Type B pancreatic cell (in vitro differentiated cells): ENCODE data around the gene DUT. TPM values are rescaled to one million over a fixed set of nuclear protein-coding genes. Genes with fewer than 3 reads are reported as not detected.

ENCODE experiments used
- DNase-seq: peaks from one replicate; pipeline ENCODE4 v3.0.0; 2021; ENCODE audit warnings: mixed read lengths; ENCODE audit not compliant: unreplicated experiment; ENCODE audit errors: extremely low spot score
- H3K27ac Mint-ChIP-seq: 2 replicates; pipeline ENCODE4 v1.8.0; 2021; ENCODE audit warnings: mild to moderate bottlenecking, mixed read lengths
- H3K27me3 Mint-ChIP-seq: 2 replicates; pipeline ENCODE4 v1.8.0; 2021; ENCODE audit warnings: mixed read lengths
- H3K36me3 Mint-ChIP-seq: 2 replicates; pipeline ENCODE4 v1.8.0; 2021; ENCODE audit warnings: mixed read lengths
- H3K4me1 Mint-ChIP-seq: one replicate; pipeline ENCODE4 v1.8.0; 2021; ENCODE audit warnings: mixed read lengths; ENCODE audit not compliant: unreplicated experiment
- H3K4me3 Mint-ChIP-seq: 2 replicates; pipeline ENCODE4 v1.8.0; 2021; ENCODE audit warnings: mild to moderate bottlenecking, mixed read lengths
- H3K9me3 Mint-ChIP-seq: 2 replicates; pipeline ENCODE4 v1.8.0; 2021; ENCODE audit warnings: mixed read lengths
- total RNA-seq: library from RNA; stranded (reverse); gene quantifications from 2 replicates; pipeline ENCODE4 v1.2.1, GENCODE V29; 2021; ENCODE audit warnings: low replicate concordance
- TF ChIP-seq, protein P1 (sequence below): fragments of 200-600 bp; sonication (generic); conservative IDR thresholded peaks from 2 replicates; pipeline ENCODE4 v1.5.0; 2021; ENCODE audit warnings: antibody characterized with exemption, mild to moderate bottlenecking

The DUT gene
- total RNA-seq, 1 donor from 2014 or later: 96.5 TPM

DNA sequence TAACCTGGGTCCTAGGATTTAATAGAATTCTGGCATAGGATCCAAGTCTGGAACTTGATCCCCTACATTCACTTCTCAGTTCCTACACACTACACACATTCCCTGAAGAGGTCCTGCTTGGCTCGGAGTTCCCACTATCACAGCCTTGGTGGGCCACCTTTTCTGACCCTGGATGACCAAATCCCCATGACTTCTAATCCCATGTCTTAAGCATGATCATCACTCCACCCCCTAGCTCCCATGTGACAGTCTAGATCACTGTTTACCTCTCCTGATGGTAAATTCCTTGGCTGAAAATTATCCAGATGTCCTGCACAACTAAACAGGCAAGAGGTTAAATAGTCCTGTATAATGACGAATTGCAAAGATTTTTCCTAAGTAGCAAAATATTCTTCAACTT is 40.3 kb downstream of the DUT start:
- Mint-ChIP-seq H3K36me3 (no peaks in the 10 kb centered on the region), H3K4me1 (no peaks in the 10 kb centered on the region), H3K9me3 (peaks cover 4% of the 10 kb centered on the region), H3K27me3 (peaks cover 13% of the 10 kb centered on the region), H3K27ac (no peak overlapping the region), H3K4me3 (no peak overlapping the region)
- TF ChIP-seq, protein P1, sequence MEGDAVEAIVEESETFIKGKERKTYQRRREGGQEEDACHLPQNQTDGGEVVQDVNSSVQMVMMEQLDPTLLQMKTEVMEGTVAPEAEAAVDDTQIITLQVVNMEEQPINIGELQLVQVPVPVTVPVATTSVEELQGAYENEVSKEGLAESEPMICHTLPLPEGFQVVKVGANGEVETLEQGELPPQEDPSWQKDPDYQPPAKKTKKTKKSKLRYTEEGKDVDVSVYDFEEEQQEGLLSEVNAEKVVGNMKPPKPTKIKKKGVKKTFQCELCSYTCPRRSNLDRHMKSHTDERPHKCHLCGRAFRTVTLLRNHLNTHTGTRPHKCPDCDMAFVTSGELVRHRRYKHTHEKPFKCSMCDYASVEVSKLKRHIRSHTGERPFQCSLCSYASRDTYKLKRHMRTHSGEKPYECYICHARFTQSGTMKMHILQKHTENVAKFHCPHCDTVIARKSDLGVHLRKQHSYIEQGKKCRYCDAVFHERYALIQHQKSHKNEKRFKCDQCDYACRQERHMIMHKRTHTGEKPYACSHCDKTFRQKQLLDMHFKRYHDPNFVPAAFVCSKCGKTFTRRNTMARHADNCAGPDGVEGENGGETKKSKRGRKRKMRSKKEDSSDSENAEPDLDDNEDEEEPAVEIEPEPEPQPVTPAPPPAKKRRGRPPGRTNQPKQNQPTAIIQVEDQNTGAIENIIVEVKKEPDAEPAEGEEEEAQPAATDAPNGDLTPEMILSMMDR: no peak
- no peak for DNase-seq

DNA sequence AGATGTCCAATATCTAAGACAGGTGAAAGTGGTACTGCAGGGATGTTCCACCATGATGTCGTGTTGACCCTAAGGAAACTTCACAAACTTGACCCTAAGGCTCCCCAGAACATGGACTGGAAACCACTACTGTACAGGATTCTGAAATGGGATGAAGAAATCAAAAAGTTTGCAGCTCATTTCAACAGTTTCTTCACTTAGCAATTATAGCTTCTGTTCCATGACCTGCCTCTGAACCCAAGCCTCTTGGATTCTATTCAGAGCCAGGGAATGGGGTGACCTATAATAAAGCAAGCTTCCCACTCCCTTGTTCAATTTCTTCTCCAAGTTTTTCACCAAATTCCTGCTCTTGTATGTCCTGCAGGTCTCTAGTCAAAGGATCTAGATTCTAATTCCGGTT is 40.7 kb downstream of the DUT start:
- peaks cover 13% of the 10 kb centered on the region for H3K27me3 Mint-ChIP-seq
- TF ChIP-seq, protein P1: no peak
- no peak overlapping the region for H3K4me3 Mint-ChIP-seq
- no peaks in the 10 kb centered on the region for H3K36me3 Mint-ChIP-seq
- DNase-seq: no peak
- H3K27ac Mint-ChIP-seq: no peak overlapping the region
- no peaks in the 10 kb centered on the region for H3K4me1 Mint-ChIP-seq
- peaks cover 4% of the 10 kb centered on the region for H3K9me3 Mint-ChIP-seq

DNA sequence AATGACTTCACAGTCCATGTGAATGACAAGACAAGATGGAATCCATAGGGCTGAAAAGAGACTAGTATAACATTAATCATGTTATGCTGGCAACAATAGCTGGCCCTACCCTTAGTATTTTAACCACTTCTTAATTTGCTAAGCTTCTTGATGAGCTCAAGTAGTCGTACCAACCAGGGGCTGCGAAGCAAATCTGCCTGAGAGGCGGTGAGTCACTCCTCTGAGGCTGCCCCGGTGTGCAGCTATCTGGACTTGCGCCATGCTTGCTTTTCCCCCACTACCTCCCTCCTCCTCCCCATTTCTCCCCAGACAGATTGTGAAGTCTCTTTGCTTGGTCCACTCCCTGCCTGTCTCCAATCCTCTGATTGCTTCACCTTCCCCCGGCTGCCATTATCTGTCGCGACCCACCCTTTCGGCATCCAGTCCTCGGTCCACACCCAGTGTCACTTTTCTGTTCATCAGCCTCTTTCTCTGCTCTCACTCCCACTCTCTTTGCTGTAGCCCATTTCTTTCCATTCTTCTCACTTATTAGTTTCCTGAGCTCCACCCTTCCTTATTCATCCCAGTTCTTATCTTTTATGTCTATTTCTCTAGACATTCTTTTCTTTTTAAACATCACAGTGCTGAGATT is 42.7 kb downstream of the DUT start:
- peaks cover 13% of the 10 kb centered on the region for H3K27me3 Mint-ChIP-seq
- peaks cover 12% of the 10 kb centered on the region for H3K9me3 Mint-ChIP-seq
- no peak overlapping the region for H3K27ac Mint-ChIP-seq
- H3K36me3 Mint-ChIP-seq: no peaks in the 10 kb centered on the region
- DNase-seq: no peak
- no peak overlapping the region for H3K4me3 Mint-ChIP-seq
- TF ChIP-seq, protein P1: no peak
- no peaks in the 10 kb centered on the region for H3K4me1 Mint-ChIP-seq

DNA sequence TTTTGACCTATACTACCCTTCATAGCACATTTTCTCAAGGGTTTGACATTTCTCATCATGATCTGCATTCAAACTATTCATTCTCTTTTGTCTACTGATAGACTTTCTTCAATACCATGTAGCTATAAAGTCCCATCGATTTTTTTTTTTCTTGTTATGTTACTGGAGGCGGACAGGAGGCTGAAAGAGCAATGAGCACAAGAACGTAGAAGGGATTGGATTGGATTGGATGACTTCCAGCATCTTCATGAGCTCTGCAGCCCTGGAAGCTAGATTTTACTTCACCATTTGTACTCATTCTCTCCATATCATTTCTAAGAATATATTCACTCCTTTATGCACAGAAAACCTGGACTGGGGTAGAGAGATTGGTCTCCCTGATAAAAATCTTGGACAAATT is 43.2 kb downstream of the DUT start:
- TF ChIP-seq, protein P1: no peak
- no peaks in the 10 kb centered on the region for H3K4me1 Mint-ChIP-seq
- H3K4me3 Mint-ChIP-seq: no peak overlapping the region
- H3K9me3 Mint-ChIP-seq: peaks cover 12% of the 10 kb centered on the region
- H3K36me3 Mint-ChIP-seq: no peaks in the 10 kb centered on the region
- no peak for DNase-seq
- H3K27me3 Mint-ChIP-seq: peaks cover 13% of the 10 kb centered on the region
- H3K27ac Mint-ChIP-seq: no peak overlapping the region

DNA sequence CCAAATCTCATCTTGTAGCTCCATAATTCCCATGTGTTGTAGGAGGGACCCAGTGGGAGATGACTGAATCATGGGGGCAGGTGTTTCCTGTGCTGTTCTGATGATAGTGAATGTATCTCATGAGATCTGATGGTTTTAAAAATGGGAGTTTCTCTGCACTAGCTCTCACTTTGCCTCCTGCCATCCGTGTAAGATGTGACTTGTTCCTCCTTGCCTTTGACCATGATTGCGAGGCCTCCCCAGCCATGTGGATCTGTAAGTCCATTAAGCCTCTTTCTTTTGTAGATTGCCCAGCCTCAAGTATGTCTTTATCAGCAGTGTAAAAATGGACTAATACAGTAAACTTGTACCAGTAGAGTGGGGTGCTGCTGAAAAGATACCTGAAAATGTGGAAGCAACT is 44.5 kb downstream of the DUT start:
- Mint-ChIP-seq H3K27me3 (peaks cover 15% of the 10 kb centered on the region), H3K36me3 (no peaks in the 10 kb centered on the region), H3K4me1 (no peaks in the 10 kb centered on the region), H3K27ac (no peak overlapping the region), H3K9me3 (peaks cover 12% of the 10 kb centered on the region), H3K4me3 (no peak overlapping the region)
- TF ChIP-seq, protein P1: no peak
- no peak for DNase-seq

DNA sequence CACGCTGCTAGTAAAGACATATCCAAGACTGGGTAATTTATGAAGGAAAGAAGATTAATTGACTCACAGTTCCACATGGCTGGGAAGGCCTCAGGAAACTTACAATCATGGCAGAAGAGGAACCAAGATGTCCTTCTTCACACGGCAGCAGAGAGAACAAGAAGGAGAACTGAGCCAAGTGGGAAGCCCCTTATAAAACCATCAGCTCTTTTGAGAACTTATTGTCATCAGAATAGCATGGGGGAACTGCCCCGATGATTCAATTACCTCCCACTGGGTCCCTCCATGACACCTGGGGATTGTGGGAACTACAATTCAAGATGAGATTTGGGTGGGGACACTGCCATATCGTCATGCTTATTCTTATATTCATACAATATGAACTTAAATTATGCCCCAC is 49.0 kb downstream of the DUT start:
- H3K9me3 Mint-ChIP-seq: peaks cover 8% of the 10 kb centered on the region
- H3K27me3 Mint-ChIP-seq: peaks cover 6% of the 10 kb centered on the region
- H3K36me3 Mint-ChIP-seq: no peaks in the 10 kb centered on the region
- TF ChIP-seq, protein P1: no peak
- H3K4me3 Mint-ChIP-seq: no peak overlapping the region
- no peak for DNase-seq
- peaks cover 6% of the 10 kb centered on the region for H3K4me1 Mint-ChIP-seq
- H3K27ac Mint-ChIP-seq: no peak overlapping the region
